ENCODE results near the gene ARHGEF28. TPM values are rescaled to one million over a fixed set of nuclear protein-coding genes. Genes with fewer than 3 reads are reported as not detected.

ARHGEF28 gene
- total and polyA plus RNA-seq, 2 experiments from 2014 or later = 3.5 to 11.2 TPM

GRCh38 chr5:73922875-73923557 is 297.0 kb downstream of the ARHGEF28 start:
- H3K4me3 ChIP-seq = no peak overlapping the region
- TF ChIP-seq EZH2phosphoT487 (IDR thresholded peaks at IDR 0.05; ENCODE audit: low read depth, severe bottlenecking, unreplicated experiment) = no peak
- TF ChIP-seq EZH2 (IDR thresholded peaks at IDR 0.05; ENCODE audit: borderline replicate concordance) = no peak
- TF ChIP-seq CTCF (IDR thresholded peaks at IDR 0.05; ENCODE audit: poor library complexity) = no peak
- H4K20me1 ChIP-seq (ENCODE audit: insufficient read depth, poor library complexity, severe bottlenecking) = no peaks in the 10 kb centered on the region
- no peaks in the 10 kb centered on the region for H3K9me3 ChIP-seq (ENCODE audit: low read depth)
- no peak overlapping the region for H3K4me2 ChIP-seq
- WGBS (ENCODE audit: low lambda C conversion rate, missing lambda C conversion rate) = 93% methylated on average over 7 of the region's 7 CpGs
- no peak overlapping the region for H3K27ac ChIP-seq
- H3K4me1 ChIP-seq (ENCODE audit: insufficient read depth) = no peaks in the 10 kb centered on the region
- no peak overlapping the region for H2AFZ ChIP-seq
- DNase-seq (ENCODE audit: low spot score) = no peak
- H3K79me2 ChIP-seq = no peaks in the 10 kb centered on the region
- H3K27me3 ChIP-seq = no peaks in the 10 kb centered on the region
- no peaks in the 10 kb centered on the region for H3K9me2 ChIP-seq (replicated peaks; ENCODE audit: insufficient read depth)
- H3K36me3 ChIP-seq (replicated peaks; ENCODE audit: insufficient read depth, low read depth) = no peaks in the 10 kb centered on the region

GRCh38 chr5:73928476-73929070 is 302.6 kb downstream of the ARHGEF28 start:
- no peak overlapping the region for H3K4me2 ChIP-seq
- H3K27me3 ChIP-seq = no peaks in the 10 kb centered on the region
- no peaks in the 10 kb centered on the region for H3K9me2 ChIP-seq (replicated peaks; ENCODE audit: insufficient read depth)
- H2AFZ ChIP-seq = no peak overlapping the region
- no peaks in the 10 kb centered on the region for H3K36me3 ChIP-seq (replicated peaks; ENCODE audit: insufficient read depth, low read depth)
- no peak overlapping the region for H3K4me3 ChIP-seq
- no peaks in the 10 kb centered on the region for H3K9me3 ChIP-seq (ENCODE audit: low read depth)
- no peak for DNase-seq (ENCODE audit: low spot score)
- no peaks in the 10 kb centered on the region for H3K79me2 ChIP-seq
- WGBS (ENCODE audit: low lambda C conversion rate, missing lambda C conversion rate) = 95% methylated on average over 7 of the region's 7 CpGs
- no peaks in the 10 kb centered on the region for H3K4me1 ChIP-seq (ENCODE audit: insufficient read depth)
- no peaks in the 10 kb centered on the region for H4K20me1 ChIP-seq (ENCODE audit: insufficient read depth, poor library complexity, severe bottlenecking)
- no peak for TF ChIP-seq EZH2phosphoT487 (IDR thresholded peaks at IDR 0.05; ENCODE audit: low read depth, severe bottlenecking, unreplicated experiment)
- no peak for TF ChIP-seq EZH2 (IDR thresholded peaks at IDR 0.05; ENCODE audit: borderline replicate concordance)
- TF ChIP-seq CTCF (IDR thresholded peaks at IDR 0.05; ENCODE audit: poor library complexity) = no peak
- H3K27ac ChIP-seq = no peak overlapping the region

- WGBS (ENCODE audit: low lambda C conversion rate, missing lambda C conversion rate) = 87% methylated on average over 4 of the region's 4 CpGs
- H2AFZ ChIP-seq = no peak overlapping the region
- no peaks in the 10 kb centered on the region for H4K20me1 ChIP-seq (ENCODE audit: insufficient read depth, poor library complexity, severe bottlenecking)
Observed at GRCh38 chr5:73935719-73936118, 309.7 kb downstream of the ARHGEF28 start.

More at GRCh38 chr5:73935719-73936118, 309.7 kb downstream of the ARHGEF28 start:
- Histone ChIP-seq H3K4me3 (no peak overlapping the region), H3K9me3 (ENCODE audit: low read depth) (no peaks in the 10 kb centered on the region), H3K36me3 (replicated peaks; ENCODE audit: insufficient read depth, low read depth) (no peaks in the 10 kb centered on the region), H3K27ac (no peak overlapping the region), H3K4me2 (no peak overlapping the region), H3K4me1 (ENCODE audit: insufficient read depth) (no peaks in the 10 kb centered on the region), H3K9me2 (replicated peaks; ENCODE audit: insufficient read depth) (no peaks in the 10 kb centered on the region), H3K27me3 (no peaks in the 10 kb centered on the region), H3K79me2 (no peaks in the 10 kb centered on the region)
- TF ChIP-seq EZH2phosphoT487 (IDR thresholded peaks at IDR 0.05; ENCODE audit: low read depth, severe bottlenecking, unreplicated experiment) (no peak), EZH2 (IDR thresholded peaks at IDR 0.05; ENCODE audit: borderline replicate concordance) (no peak), CTCF (IDR thresholded peaks at IDR 0.05; ENCODE audit: poor library complexity) (no peak)
- DNase-seq (ENCODE audit: low spot score) = no peak
